A673 (cell line): Measurements from ENCODE around the gene MPHOSPH10. TPM values are rescaled to one million over a fixed set of nuclear protein-coding genes. Genes with fewer than 3 reads are reported as not detected.
"Not testable (repeated sequence)": the region's sequence is repeated elsewhere in the genome, so short reads cannot be mapped to it uniquely, and the experiment has no call there.

ENCODE experiments used
- BruUV-seq: library from RNA; stranded (reverse); fragments of 400-500 nt; replicated peaks from 2 replicates; lab custom pipeline; 2021; lab: Mats Ljungman, UMichigan
- CTCF ChIA-PET: fragments of 300-600 bp; sonication (Branson Sonifier 250); formaldehyde crosslinking; loops from one replicate; lab custom pipeline; 2022; ENCODE audit warnings: antibody characterized with exemption; lab: Charles Lee
- POLR2A ChIA-PET: fragments of 300-600 bp; sonication (Branson Sonifier 250); formaldehyde crosslinking; loops from one replicate; lab custom pipeline; 2022; ENCODE audit warnings: antibody characterized with exemption; ENCODE audit not compliant: low non-redundant PET; lab: Charles Lee
- DNase-seq: peaks from one replicate; pipeline ENCODE4 v3.0.0-alpha.2; 2015; ENCODE audit warnings: low spot score
- H3K27ac ChIP-seq: fragments of 200-600 bp; sonication (generic); 2 replicates; pipeline ENCODE4 v1.5.1; 2016; ENCODE audit warnings: mixed run types, low read depth, mild to moderate bottlenecking, mixed read lengths, antibody characterized with exemption, low read length; ENCODE audit not compliant: poor library complexity, severe bottlenecking
- H3K27me3 ChIP-seq: fragments of 200-600 bp; sonication (generic); replicated peaks from 2 replicates; pipeline ENCODE4 v1.6.1; 2017; ENCODE audit warnings: mixed run types, low read depth, mild to moderate bottlenecking, mixed read lengths, antibody characterized with exemption, low read length; ENCODE audit not compliant: insufficient read depth, poor library complexity
- H3K36me3 ChIP-seq: fragments of 200-600 bp; sonication (generic); 2 replicates; pipeline ENCODE4 v1.6.1; 2016; ENCODE audit warnings: mixed run types, mild to moderate bottlenecking, mixed read lengths, antibody characterized with exemption, low read length; ENCODE audit not compliant: insufficient read depth, poor library complexity, severe bottlenecking
- H3K4me1 ChIP-seq: fragments of 200-600 bp; sonication (generic); 2 replicates; pipeline ENCODE4 v1.6.1; 2017; ENCODE audit warnings: mixed run types, mild to moderate bottlenecking, mixed read lengths, antibody characterized with exemption, low read length; ENCODE audit not compliant: insufficient read depth, poor library complexity, severe bottlenecking
- H3K4me3 ChIP-seq: fragments of 200-600 bp; sonication (generic); 2 replicates; pipeline ENCODE4 v1.5.1; 2016; ENCODE audit warnings: low read depth, mixed run types, mild to moderate bottlenecking, mixed read lengths, low read length; ENCODE audit not compliant: poor library complexity, severe bottlenecking
- H3K9me3 ChIP-seq: fragments of 200-600 bp; sonication (generic); 2 replicates; pipeline ENCODE4 v1.6.1; 2016; ENCODE audit warnings: mixed run types, low read depth, mild to moderate bottlenecking, mixed read lengths, antibody characterized with exemption, low read length; ENCODE audit not compliant: poor library complexity, severe bottlenecking
- EZH2 ChIP-seq: fragments of 200-600 bp; sonication (generic); IDR thresholded peaks from 2 replicates; pipeline ENCODE4 v1.6.1; 2017; ENCODE audit warnings: borderline replicate concordance, low read depth, mild to moderate bottlenecking, mixed read lengths, antibody characterized with exemption, low read length; ENCODE audit not compliant: poor library complexity, severe bottlenecking
- intact Hi-C: fragments of 100-400 bp; cut with micrococcal nuclease; formaldehyde crosslinking; loops from one replicate; pipeline ENCODE4 v1.10.0; 2022; ENCODE audit not compliant: unreplicated experiment
- total RNA-seq: library from RNA; stranded (reverse); gene quantifications from 2 replicates; pipeline ENCODE4 v1.2.3, GENCODE V29; 2021
- TF ChIP-seq, protein P1 (sequence below): fragments of 300-800, 200-600 bp; sonication (generic); conservative IDR thresholded peaks from 2 replicates; pipeline ENCODE4 v1.5.1; 2017; ENCODE audit warnings: low read depth, mild to moderate bottlenecking, antibody characterized with exemption, low read length, moderate library complexity, mixed read lengths

The MPHOSPH10 gene
- total RNA-seq, 1 experiment from 2014 or later, result 66.3 TPM

DNA sequence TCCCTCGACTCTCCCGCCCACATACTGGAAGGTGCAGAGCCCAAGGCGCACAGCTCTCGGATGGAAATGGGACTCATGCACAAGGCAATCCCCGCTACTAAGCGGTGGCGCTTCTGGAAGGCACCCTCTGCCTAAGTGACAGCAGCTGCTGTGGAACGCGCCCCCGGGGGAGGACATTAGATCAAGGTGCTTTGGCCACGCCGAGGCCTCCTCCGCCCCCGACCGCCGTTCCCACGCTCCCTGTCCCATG lies 607 bp upstream of the MPHOSPH10 start:
- ChIA-PET CTCF (no interaction called here), POLR2A (no interaction called here)
- intact Hi-C loops, result no loop called here

DNA sequence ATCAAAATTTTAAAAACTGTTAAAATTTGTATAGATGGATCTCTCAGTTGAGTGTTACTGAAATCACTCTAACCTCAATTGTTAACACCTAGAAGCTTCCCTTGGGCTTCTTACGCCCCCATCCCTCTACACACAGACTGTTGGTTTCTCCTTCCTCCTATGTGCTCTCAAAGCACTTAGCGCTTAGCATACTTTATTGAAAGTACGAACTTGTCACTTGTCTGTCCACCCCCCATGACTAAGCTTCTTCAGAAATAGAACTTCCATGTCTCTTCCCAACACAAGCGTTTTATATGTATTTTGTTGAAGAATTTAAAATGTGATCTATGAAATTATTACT lies 441 bp downstream of the MPHOSPH10 start:
- ChIA-PET POLR2A (no interaction called here), CTCF (interaction anchor here (0.5 to 0.7 kb wide), 2 partner anchors 201 to 294 kb away, joined by 3 read pairs; partner anchors contain the start of gene ZNF638)
- TF ChIP-seq EZH2, result no peak
- TF ChIP-seq, protein P1, sequence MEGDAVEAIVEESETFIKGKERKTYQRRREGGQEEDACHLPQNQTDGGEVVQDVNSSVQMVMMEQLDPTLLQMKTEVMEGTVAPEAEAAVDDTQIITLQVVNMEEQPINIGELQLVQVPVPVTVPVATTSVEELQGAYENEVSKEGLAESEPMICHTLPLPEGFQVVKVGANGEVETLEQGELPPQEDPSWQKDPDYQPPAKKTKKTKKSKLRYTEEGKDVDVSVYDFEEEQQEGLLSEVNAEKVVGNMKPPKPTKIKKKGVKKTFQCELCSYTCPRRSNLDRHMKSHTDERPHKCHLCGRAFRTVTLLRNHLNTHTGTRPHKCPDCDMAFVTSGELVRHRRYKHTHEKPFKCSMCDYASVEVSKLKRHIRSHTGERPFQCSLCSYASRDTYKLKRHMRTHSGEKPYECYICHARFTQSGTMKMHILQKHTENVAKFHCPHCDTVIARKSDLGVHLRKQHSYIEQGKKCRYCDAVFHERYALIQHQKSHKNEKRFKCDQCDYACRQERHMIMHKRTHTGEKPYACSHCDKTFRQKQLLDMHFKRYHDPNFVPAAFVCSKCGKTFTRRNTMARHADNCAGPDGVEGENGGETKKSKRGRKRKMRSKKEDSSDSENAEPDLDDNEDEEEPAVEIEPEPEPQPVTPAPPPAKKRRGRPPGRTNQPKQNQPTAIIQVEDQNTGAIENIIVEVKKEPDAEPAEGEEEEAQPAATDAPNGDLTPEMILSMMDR, result no peak
- TSS peak; percentile 40 for BruUV-seq
- peaks cover 26% of the 10 kb centered on the region for H3K36me3 ChIP-seq
- H3K27me3 ChIP-seq, result no peaks in the 10 kb centered on the region
- peak; percentile 38 for DNase-seq
- intact Hi-C loops, result no loop called here
- peaks cover 10% of the 10 kb centered on the region for H3K4me1 ChIP-seq
- peak overlapping the region; percentile 90 for H3K27ac ChIP-seq
- H3K4me3 ChIP-seq, result peak overlapping the region; percentile 92
- H3K9me3 ChIP-seq, result no peaks in the 10 kb centered on the region

More for the DNA sequence above, 607 bp upstream of the MPHOSPH10 start:
- Histone ChIP-seq H3K4me1 (peaks cover 10% of the 10 kb centered on the region), H3K36me3 (peaks cover 17% of the 10 kb centered on the region), H3K27ac (peak overlapping the region; percentile 90), H3K27me3 (no peaks in the 10 kb centered on the region), H3K4me3 (peak overlapping the region; percentile 92), H3K9me3 (no peaks in the 10 kb centered on the region)
- DNase-seq, result no peak
- no TSS peak for BruUV-seq
- TF ChIP-seq, protein P1, result no peak
- TF ChIP-seq EZH2, result no peak

DNA sequence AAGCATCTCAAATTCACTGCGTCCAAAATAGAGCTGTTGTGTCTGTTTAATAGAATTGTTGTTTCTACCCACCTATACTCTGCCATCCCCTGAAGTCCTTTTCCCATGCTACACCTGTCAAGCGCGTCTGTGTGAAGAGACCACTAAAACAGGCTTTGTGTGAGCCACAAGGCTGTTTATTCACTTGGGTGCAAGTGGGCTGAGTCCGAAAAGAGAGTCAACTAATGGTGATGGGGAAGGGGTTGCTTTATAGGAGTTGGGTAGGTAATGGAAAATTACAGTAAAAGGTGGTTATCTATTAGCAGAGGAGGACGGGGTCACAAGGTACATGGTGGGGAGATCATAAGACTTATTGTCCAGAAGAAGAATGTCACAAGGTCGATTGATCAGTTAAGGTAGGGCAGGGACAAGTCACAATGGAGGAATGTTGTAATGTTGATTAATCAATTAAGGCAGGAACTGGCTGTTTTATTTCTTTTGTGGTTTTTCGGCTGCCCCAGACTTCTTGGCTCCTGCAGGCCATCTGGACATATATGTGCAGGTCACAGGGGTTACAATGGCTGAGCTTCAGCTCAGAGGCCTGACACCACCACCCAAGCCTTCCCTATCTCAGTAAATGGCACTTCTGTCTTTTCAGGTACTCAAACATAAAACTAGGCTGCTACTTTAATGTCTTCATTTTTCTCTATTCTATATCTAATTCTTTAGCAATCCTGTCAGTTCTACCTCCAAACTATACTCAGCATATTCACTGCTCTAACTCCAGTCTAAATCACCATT lies 1.1 kb downstream of the MPHOSPH10 start:
- BruUV-seq, CTCF ChIA-PET, DNase-seq, H3K9me3 ChIP-seq, intact Hi-C loops, POLR2A ChIA-PET, H3K27me3 ChIP-seq: not testable (repeated sequence)
- Histone ChIP-seq H3K4me3 (peak overlapping the region; percentile 92), H3K36me3 (peaks cover 33% of the 10 kb centered on the region), H3K4me1 (peaks cover 10% of the 10 kb centered on the region), H3K27ac (peak overlapping the region; percentile 90)

DNA sequence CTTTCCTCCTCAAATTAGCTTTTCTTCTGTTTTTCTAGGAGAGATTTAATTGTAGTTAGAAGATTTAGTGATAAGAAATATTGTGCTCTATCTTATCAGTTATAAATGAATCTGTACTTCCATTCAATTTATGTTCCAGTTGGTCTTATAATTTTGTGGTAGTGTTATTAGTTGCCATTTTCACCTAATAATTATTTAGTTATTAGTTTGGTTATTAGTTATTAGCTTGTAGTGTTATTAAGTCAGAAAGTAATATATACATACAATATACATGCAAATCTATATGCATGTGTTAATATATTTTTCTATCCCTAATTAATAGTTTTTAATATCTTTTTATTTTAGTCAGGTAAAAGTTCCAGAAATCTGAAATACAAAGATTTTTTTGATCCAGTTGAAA lies 3.2 kb downstream of the MPHOSPH10 start:
- BruUV-seq, result no TSS peak
- Histone ChIP-seq H3K9me3 (no peaks in the 10 kb centered on the region), H3K27ac (no peak overlapping the region), H3K27me3 (no peaks in the 10 kb centered on the region), H3K4me1 (peaks cover 10% of the 10 kb centered on the region), H3K4me3 (no peak overlapping the region), H3K36me3 (peaks cover 52% of the 10 kb centered on the region)
- intact Hi-C loops, result no loop called here
- ChIA-PET CTCF (no interaction called here), POLR2A (no interaction called here)
- no peak for DNase-seq
- no peak for TF ChIP-seq EZH2
- TF ChIP-seq, protein P1, result no peak
